Duodenal mucosa (tissue), 2 donors: Measurements from ENCODE around the gene TMEM121.

Source experiments
- H3K27ac ChIP-seq: one replicate; pipeline ENCODE4 v1.7.0; 2013; ENCODE audit warnings: low read depth, low read length
- H3K27me3 ChIP-seq, 2 donors: one replicate each; pipeline ENCODE4 v1.7.0; 2013; ENCODE audit warnings: low read length in 2 of 2, control low read depth in 1 of 2; ENCODE audit not compliant: insufficient read depth in 2 of 2, control insufficient read depth in 1 of 2
- H3K36me3 ChIP-seq, 2 donors: one replicate each; pipeline ENCODE4 v1.7.0; 2013; ENCODE audit warnings: low read length in 2 of 2, control low read depth in 1 of 2; ENCODE audit not compliant: insufficient read depth in 2 of 2, control insufficient read depth in 1 of 2
- H3K4me1 ChIP-seq, 2 donors: one replicate each; pipeline ENCODE4 v1.7.0; 2013; ENCODE audit warnings: low read length in 2 of 2, control low read depth in 1 of 2; ENCODE audit not compliant: insufficient read depth in 2 of 2, control insufficient read depth in 1 of 2
- H3K4me3 ChIP-seq, 2 donors: one replicate each; pipeline ENCODE4 v1.7.0; 2013; ENCODE audit warnings: low read length in 2 of 2, low read depth in 1 of 2
- H3K9ac ChIP-seq, 2 donors: one replicate each; pipeline ENCODE4 v1.7.0; 2013; ENCODE audit warnings: low read length in 2 of 2, low read depth in 1 of 2
- H3K9me3 ChIP-seq, 2 donors: one replicate each; pipeline ENCODE4 v1.7.0; 2013; ENCODE audit warnings: low read length in 2 of 2, control low read depth in 1 of 2; ENCODE audit not compliant: control insufficient read depth in 1 of 2

The TMEM121 gene

DNA sequence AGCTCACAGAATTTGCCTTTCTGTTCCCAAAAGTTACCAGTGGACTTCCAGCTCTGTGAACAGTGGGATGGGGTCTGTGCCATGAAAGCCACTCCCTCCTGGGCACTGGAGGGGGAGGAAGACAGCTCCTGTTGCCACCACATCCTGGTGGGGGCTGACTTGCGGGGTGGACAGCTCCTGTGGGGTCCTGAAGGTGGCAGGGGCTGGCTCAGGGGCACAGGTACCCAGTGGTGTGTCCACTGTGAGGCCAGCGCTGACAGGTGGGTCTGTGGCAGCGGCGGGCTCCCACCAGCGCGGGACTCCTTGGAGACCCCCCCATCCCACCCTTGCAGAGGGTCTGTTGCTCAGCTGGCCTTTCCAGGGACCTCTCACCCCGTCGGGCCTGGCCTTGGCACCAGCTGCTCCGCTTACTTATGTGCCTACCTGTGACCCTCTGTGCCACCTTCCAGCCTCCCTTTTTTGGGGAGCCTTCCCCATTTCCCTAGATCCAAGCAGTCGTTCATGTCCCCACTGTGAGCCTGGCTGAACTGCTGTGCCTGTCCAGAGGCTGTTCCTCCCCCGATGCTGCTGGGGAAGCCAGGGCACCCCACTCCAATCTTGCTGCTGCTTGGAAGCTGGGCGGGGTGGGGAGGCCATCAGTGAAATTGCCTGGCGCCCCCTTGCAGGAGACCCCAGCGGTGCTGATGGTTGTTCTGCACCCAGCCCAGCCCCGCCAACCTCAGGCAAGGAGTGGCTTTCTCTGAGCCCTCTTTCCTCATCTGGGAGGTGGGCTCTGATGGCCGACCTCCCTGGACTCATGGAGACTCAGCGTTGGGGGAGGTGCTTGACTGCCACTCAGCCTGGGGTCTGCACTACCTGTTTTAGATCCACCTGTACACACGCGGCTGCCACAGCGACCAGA is 33.2 kb upstream of the TMEM121 start:
- H3K4me1 ChIP-seq = peaks cover 6 to 20% of the 10 kb centered on the region in 2 donors
- no peak overlapping the region for H3K4me3 ChIP-seq
- no peak overlapping the region for H3K27ac ChIP-seq
- peaks cover 0 to 3% of the 10 kb centered on the region in 2 donors for H3K36me3 ChIP-seq
- no peaks in the 10 kb centered on the region for H3K9me3 ChIP-seq
- no peaks in the 10 kb centered on the region for H3K27me3 ChIP-seq
- no peak overlapping the region for H3K9ac ChIP-seq

DNA sequence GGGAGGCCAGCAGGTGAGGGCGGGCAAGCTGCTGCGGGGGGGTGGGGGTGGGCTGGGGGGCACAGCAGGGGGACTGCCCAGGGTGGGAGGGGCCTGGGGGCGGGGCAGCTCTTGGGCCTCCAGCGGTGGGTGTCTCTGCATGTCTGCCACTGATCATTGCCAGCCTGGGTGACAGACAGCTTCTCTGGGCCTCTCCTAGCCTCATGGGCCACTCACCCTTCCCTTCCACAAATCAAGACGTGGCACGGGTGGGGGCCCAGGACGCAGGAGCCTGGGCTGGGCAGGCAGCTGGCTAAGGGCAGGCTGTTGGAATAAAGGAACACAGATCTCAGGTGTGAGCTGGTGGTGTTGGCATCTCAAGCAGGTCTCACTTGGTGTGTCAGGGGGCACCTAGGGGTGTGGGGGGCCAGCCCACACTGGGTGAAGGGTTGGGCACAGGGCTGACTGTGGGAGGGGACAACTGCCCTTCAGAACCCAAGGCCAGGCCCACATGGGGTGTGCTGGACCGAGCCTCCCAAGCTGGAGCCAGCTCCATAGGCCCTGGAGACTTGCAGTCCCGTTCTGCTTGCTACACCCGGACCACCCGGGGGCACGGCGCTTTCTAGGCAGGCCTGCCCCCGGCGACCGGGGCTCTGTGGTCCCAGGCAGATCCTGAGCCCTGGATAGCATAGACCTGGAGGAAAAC is 32.3 kb upstream of the TMEM121 start:
- no peak overlapping the region for H3K4me3 ChIP-seq
- H3K4me1 ChIP-seq = peaks cover 5 to 12% of the 10 kb centered on the region in 2 donors
- H3K27ac ChIP-seq = no peak overlapping the region
- H3K9me3 ChIP-seq = no peaks in the 10 kb centered on the region
- H3K36me3 ChIP-seq = peaks cover 0 to 3% of the 10 kb centered on the region in 2 donors
- no peak overlapping the region for H3K9ac ChIP-seq
- no peaks in the 10 kb centered on the region for H3K27me3 ChIP-seq

DNA sequence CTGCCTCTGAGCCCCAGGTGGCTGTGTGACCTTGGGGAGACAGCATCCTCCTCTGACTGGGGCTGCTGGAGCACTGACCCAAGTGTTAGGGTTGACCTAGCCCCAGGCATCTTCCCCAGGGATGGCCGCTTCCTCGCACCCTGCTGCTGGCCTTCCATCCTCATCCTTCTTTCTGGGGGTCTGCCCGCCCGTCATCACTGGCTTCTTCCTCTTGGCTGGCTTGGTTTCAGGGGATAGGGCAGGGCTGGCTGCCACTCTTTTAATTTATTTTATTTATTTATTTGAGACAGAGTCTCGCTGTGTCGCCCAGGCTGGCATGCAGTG is 31.8 kb upstream of the TMEM121 start:
- Histone ChIP-seq H3K4me3 (no peak overlapping the region), H3K4me1 (peaks cover under 1 to 7% of the 10 kb centered on the region in 2 donors), H3K27ac (no peak overlapping the region), H3K36me3 (peaks cover 0 to 3% of the 10 kb centered on the region in 2 donors), H3K27me3 (no peaks in the 10 kb centered on the region), H3K9me3 (no peaks in the 10 kb centered on the region), H3K9ac (no peak overlapping the region)

DNA sequence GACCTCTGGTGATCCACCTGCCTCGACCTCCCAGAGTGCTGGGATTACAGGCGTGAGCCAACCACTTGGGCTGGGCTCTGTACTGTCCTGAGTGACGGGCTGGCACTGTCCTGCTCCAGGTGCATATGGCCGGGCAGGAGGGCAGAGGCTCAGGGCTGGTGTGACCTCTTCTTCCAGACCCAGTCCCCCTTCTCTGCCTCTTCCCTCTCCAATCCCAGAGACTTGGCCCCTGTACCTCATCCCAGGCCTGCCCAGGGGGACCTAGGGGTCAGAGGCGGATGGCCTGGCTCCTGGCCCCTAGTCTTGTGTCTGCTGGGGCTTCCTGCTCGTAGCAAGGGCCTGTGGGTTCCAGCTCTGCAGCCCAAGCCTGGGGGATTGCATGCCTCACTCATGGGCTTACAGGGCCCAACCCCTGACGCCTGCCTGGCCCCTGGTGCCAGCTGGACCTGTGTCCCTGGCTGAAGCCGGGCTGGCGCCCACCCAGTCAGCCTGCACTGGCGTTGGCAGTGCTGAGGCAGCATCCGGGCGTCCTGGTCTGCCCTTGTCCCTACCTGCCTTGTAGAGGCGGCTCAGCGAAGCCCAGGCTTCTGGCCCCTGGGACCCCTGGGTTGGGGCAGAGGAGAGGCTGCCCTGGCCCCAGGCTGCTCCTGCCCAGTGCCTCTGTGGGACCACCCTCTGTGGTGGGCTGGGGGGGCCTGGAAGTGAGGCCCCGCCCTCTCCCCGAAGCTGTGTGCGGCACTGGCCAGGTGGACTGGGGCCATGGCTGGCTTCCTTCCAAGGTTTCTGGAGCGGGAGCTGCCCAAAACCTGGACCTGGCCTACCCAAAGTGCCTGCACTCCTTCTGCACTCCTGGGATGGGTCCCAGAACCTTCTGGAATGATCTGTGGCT is 31.0 kb upstream of the TMEM121 start:
- Histone ChIP-seq H3K9me3 (no peaks in the 10 kb centered on the region), H3K27ac (no peak overlapping the region), H3K4me3 (no peak overlapping the region), H3K9ac (no peak overlapping the region), H3K36me3 (peaks cover 0 to 3% of the 10 kb centered on the region in 2 donors), H3K4me1 (peaks cover 0 to 4% of the 10 kb centered on the region in 2 donors), H3K27me3 (no peaks in the 10 kb centered on the region)

DNA sequence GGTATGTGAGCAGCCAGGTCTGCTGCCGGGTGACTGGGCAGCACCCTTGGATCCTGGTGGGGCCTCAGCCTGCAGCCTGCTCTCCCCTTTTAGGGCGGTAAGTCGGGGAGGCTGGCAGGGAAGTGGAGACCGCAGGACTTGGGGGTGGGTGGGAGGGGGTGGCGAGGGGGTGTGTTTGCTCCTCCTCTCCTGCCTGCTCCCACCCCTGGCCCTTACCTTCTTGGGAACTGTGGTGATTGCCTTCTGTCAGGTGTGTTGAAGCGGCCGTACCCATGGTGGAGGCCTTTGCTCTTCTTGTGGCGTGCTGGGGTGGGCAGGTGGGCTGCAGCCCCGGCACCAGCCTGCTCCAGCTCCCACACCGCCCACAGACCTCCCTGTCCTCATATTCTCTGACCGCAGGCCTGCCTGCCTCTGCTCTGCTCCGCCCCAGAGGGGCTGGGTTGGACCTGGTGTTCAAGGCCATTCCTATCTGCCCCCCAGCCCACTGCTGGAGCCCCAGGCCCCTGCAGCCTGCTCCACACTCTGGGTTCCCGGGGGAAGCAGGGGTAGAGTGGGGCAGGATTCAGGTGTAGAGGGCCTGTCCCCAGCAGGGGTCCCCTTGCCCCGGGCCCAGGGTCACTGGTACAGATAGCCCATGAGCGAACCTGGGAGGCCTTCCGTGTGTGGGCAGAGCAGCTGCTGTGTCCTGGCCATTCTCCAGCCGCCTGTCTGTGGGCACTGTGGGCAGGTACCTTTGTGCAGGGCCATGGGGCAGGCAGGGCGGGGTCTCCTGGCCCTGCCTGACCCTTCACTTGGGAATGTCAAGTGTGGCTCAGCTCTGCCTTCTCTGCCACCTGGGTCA is 30.2 kb upstream of the TMEM121 start:
- no peaks in the 10 kb centered on the region for H3K9me3 ChIP-seq
- no peak overlapping the region for H3K9ac ChIP-seq
- peaks cover 0 to 3% of the 10 kb centered on the region in 2 donors for H3K36me3 ChIP-seq
- H3K27ac ChIP-seq = no peak overlapping the region
- no peaks in the 10 kb centered on the region for H3K27me3 ChIP-seq
- H3K4me3 ChIP-seq = no peak overlapping the region
- peaks cover 0 to 4% of the 10 kb centered on the region in 2 donors for H3K4me1 ChIP-seq

DNA sequence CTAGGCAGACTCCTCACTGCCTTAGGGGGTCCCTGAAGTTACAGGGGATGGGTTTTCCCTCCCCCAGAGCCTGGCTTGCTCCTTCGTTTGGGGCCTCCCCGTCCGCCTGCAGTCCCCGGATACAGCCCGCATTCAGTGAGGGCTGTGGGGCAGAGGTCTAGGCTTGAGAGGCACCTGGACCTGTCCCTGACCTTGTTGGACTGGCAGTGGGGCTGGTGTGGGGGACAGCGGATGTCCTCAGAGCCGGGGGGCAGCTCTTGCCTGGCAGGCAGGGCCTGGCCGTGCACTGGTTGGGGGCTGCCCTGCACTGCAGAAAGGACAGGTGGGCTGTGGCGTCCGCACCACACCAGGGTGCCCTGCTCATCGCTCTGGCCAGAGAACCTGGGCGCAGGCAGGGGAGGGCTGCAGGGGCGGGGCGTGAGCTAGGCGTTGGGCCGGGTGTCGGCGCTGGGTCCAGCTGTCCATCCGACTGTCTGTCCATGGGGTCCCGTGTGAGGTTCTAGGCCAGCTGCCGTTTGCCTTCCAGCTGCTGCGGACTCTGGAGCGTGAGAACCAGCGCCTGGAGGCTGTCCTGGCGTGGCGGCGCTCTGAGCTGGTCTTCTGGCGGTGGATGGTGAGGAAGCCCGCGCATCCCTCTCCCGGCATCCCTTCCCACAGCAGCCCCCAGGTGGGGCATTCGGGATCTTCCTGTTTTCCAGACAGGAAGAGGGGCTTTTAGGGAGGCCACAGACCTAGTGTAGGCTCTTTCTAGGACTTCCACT is 29.4 kb upstream of the TMEM121 start:
- Histone ChIP-seq H3K27me3 (no peaks in the 10 kb centered on the region), H3K27ac (no peak overlapping the region), H3K4me1 (peaks cover 0 to under 1% of the 10 kb centered on the region in 2 donors), H3K9ac (no peak overlapping the region), H3K4me3 (no peak overlapping the region), H3K36me3 (peaks cover 0 to 3% of the 10 kb centered on the region in 2 donors), H3K9me3 (no peaks in the 10 kb centered on the region)

- H3K36me3 ChIP-seq = no peaks in the 10 kb centered on the region
- no peak overlapping the region for H3K27ac ChIP-seq
- H3K9me3 ChIP-seq = no peaks in the 10 kb centered on the region
- no peak overlapping the region for H3K9ac ChIP-seq
- no peaks in the 10 kb centered on the region for H3K27me3 ChIP-seq
- H3K4me3 ChIP-seq = no peak overlapping the region
- no peaks in the 10 kb centered on the region for H3K4me1 ChIP-seq
These were observed 28.5 kb upstream of the TMEM121 start for GRCh38 chr14:105497671-105498429.

GRCh38 chr14:105498430-105499255 is 27.7 kb upstream of the TMEM121 start:
- no peak overlapping the region for H3K9ac ChIP-seq
- no peaks in the 10 kb centered on the region for H3K27me3 ChIP-seq
- no peak overlapping the region for H3K27ac ChIP-seq
- no peaks in the 10 kb centered on the region for H3K36me3 ChIP-seq
- H3K4me3 ChIP-seq = no peak overlapping the region
- H3K4me1 ChIP-seq = no peaks in the 10 kb centered on the region
- H3K9me3 ChIP-seq = no peaks in the 10 kb centered on the region
